A673 (cell line): ENCODE results near the gene CHIA. TPM values are rescaled to one million over a fixed set of nuclear protein-coding genes. Genes with fewer than 3 reads are reported as not detected.
"Not testable (repeated sequence)": the region's sequence is repeated elsewhere in the genome, so short reads cannot be mapped to it uniquely, and the experiment has no call there.

Source experiments
- BruUV-seq: library from RNA; stranded (reverse); fragments of 400-500 nt; replicated peaks from 2 replicates; lab custom pipeline; 2021; lab: Mats Ljungman, UMichigan
- CTCF ChIA-PET: fragments of 300-600 bp; sonication (Branson Sonifier 250); formaldehyde crosslinking; loops from one replicate; lab custom pipeline; 2022; ENCODE audit warnings: antibody characterized with exemption; lab: Charles Lee
- POLR2A ChIA-PET: fragments of 300-600 bp; sonication (Branson Sonifier 250); formaldehyde crosslinking; loops from one replicate; lab custom pipeline; 2022; ENCODE audit warnings: antibody characterized with exemption; ENCODE audit not compliant: low non-redundant PET; lab: Charles Lee
- DNase-seq: peaks from one replicate; pipeline ENCODE4 v3.0.0-alpha.2; 2015; ENCODE audit warnings: low spot score
- H3K27ac ChIP-seq: fragments of 200-600 bp; sonication (generic); 2 replicates; pipeline ENCODE4 v1.5.1; 2016; ENCODE audit warnings: mixed run types, low read depth, mild to moderate bottlenecking, mixed read lengths, antibody characterized with exemption, low read length; ENCODE audit not compliant: poor library complexity, severe bottlenecking
- H3K27me3 ChIP-seq: fragments of 200-600 bp; sonication (generic); replicated peaks from 2 replicates; pipeline ENCODE4 v1.6.1; 2017; ENCODE audit warnings: mixed run types, low read depth, mild to moderate bottlenecking, mixed read lengths, antibody characterized with exemption, low read length; ENCODE audit not compliant: insufficient read depth, poor library complexity
- H3K36me3 ChIP-seq: fragments of 200-600 bp; sonication (generic); 2 replicates; pipeline ENCODE4 v1.6.1; 2016; ENCODE audit warnings: mixed run types, mild to moderate bottlenecking, mixed read lengths, antibody characterized with exemption, low read length; ENCODE audit not compliant: insufficient read depth, poor library complexity, severe bottlenecking
- H3K4me1 ChIP-seq: fragments of 200-600 bp; sonication (generic); 2 replicates; pipeline ENCODE4 v1.6.1; 2017; ENCODE audit warnings: mixed run types, mild to moderate bottlenecking, mixed read lengths, antibody characterized with exemption, low read length; ENCODE audit not compliant: insufficient read depth, poor library complexity, severe bottlenecking
- H3K4me3 ChIP-seq: fragments of 200-600 bp; sonication (generic); 2 replicates; pipeline ENCODE4 v1.5.1; 2016; ENCODE audit warnings: low read depth, mixed run types, mild to moderate bottlenecking, mixed read lengths, low read length; ENCODE audit not compliant: poor library complexity, severe bottlenecking
- H3K9me3 ChIP-seq: fragments of 200-600 bp; sonication (generic); 2 replicates; pipeline ENCODE4 v1.6.1; 2016; ENCODE audit warnings: mixed run types, low read depth, mild to moderate bottlenecking, mixed read lengths, antibody characterized with exemption, low read length; ENCODE audit not compliant: poor library complexity, severe bottlenecking
- EZH2 ChIP-seq: fragments of 200-600 bp; sonication (generic); IDR thresholded peaks from 2 replicates; pipeline ENCODE4 v1.6.1; 2017; ENCODE audit warnings: borderline replicate concordance, low read depth, mild to moderate bottlenecking, mixed read lengths, antibody characterized with exemption, low read length; ENCODE audit not compliant: poor library complexity, severe bottlenecking
- intact Hi-C: fragments of 100-400 bp; cut with micrococcal nuclease; formaldehyde crosslinking; loops from one replicate; pipeline ENCODE4 v1.10.0; 2022; ENCODE audit not compliant: unreplicated experiment
- total RNA-seq: library from RNA; stranded (reverse); gene quantifications from 2 replicates; pipeline ENCODE4 v1.2.3, GENCODE V29; 2021
- TF ChIP-seq, protein P1 (sequence below): fragments of 300-800, 200-600 bp; sonication (generic); conservative IDR thresholded peaks from 2 replicates; pipeline ENCODE4 v1.5.1; 2017; ENCODE audit warnings: low read depth, mild to moderate bottlenecking, antibody characterized with exemption, low read length, moderate library complexity, mixed read lengths

The CHIA gene
- total RNA-seq, 1 experiment from 2014 or later, result not detected

- H3K4me1 ChIP-seq, result no peaks in the 10 kb centered on the region
- peaks cover 42% of the 10 kb centered on the region for H3K27me3 ChIP-seq
- TF ChIP-seq EZH2, result no peak
- TF ChIP-seq, protein P1, sequence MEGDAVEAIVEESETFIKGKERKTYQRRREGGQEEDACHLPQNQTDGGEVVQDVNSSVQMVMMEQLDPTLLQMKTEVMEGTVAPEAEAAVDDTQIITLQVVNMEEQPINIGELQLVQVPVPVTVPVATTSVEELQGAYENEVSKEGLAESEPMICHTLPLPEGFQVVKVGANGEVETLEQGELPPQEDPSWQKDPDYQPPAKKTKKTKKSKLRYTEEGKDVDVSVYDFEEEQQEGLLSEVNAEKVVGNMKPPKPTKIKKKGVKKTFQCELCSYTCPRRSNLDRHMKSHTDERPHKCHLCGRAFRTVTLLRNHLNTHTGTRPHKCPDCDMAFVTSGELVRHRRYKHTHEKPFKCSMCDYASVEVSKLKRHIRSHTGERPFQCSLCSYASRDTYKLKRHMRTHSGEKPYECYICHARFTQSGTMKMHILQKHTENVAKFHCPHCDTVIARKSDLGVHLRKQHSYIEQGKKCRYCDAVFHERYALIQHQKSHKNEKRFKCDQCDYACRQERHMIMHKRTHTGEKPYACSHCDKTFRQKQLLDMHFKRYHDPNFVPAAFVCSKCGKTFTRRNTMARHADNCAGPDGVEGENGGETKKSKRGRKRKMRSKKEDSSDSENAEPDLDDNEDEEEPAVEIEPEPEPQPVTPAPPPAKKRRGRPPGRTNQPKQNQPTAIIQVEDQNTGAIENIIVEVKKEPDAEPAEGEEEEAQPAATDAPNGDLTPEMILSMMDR, result no peak
- POLR2A ChIA-PET, result no interaction called here
- no TSS peak for BruUV-seq
- CTCF ChIA-PET, result no interaction called here
- no peak overlapping the region for H3K27ac ChIP-seq
- no peaks in the 10 kb centered on the region for H3K36me3 ChIP-seq
- no peak overlapping the region for H3K4me3 ChIP-seq
- DNase-seq, result no peak
- no peaks in the 10 kb centered on the region for H3K9me3 ChIP-seq
- intact Hi-C loops, result no loop called here
These were observed 32.6 kb downstream of the CHIA start for GRCh38 chr1:111323231-111323630.

- Histone ChIP-seq H3K36me3 (no peaks in the 10 kb centered on the region), H3K9me3 (no peaks in the 10 kb centered on the region), H3K27ac (no peak overlapping the region), H3K27me3 (peaks cover 3% of the 10 kb centered on the region), H3K4me3 (no peak overlapping the region), H3K4me1 (no peaks in the 10 kb centered on the region)
- ChIA-PET CTCF (no interaction called here), POLR2A (no interaction called here)
- BruUV-seq, result no TSS peak
- TF ChIP-seq, protein P1, result no peak
- no peak for TF ChIP-seq EZH2
- intact Hi-C loops, result no loop called here
- no peak for DNase-seq
These were observed 41.5 kb downstream of the CHIA start for GRCh38 chr1:111332190-111332589.

GRCh38 chr1:111334169-111334568 lies 43.5 kb downstream of the CHIA start:
- no TSS peak for BruUV-seq
- intact Hi-C loops, result no loop called here
- peak; percentile 28 for DNase-seq
- CTCF ChIA-PET, result interaction anchor here (0.5 to 1.6 kb wide), 3 partner anchors 57 to 113 kb away, joined by 3 to 6 read pairs (median 3); no protein-coding TSS in a partner anchor
- no peak for TF ChIP-seq EZH2
- TF ChIP-seq, protein P1, result peak; percentile 45
- no peaks in the 10 kb centered on the region for H3K27me3 ChIP-seq
- no peaks in the 10 kb centered on the region for H3K9me3 ChIP-seq
- no peaks in the 10 kb centered on the region for H3K36me3 ChIP-seq
- H3K4me3 ChIP-seq, result no peak overlapping the region
- H3K27ac ChIP-seq, result no peak overlapping the region
- POLR2A ChIA-PET, result no interaction called here
- H3K4me1 ChIP-seq, result no peaks in the 10 kb centered on the region

GRCh38 chr1:111335214-111335877 lies 44.7 kb downstream of the CHIA start:
- BruUV-seq, H3K27ac ChIP-seq, H3K36me3 ChIP-seq, POLR2A ChIA-PET, H3K4me1 ChIP-seq, DNase-seq, H3K4me3 ChIP-seq, intact Hi-C loops, H3K9me3 ChIP-seq, H3K27me3 ChIP-seq: not testable (repeated sequence)
- CTCF ChIA-PET, result interaction anchor here (1.6 kb wide), 1 partner anchor 112 kb away, joined by 6 read pairs; no protein-coding TSS in a partner anchor

DNA sequence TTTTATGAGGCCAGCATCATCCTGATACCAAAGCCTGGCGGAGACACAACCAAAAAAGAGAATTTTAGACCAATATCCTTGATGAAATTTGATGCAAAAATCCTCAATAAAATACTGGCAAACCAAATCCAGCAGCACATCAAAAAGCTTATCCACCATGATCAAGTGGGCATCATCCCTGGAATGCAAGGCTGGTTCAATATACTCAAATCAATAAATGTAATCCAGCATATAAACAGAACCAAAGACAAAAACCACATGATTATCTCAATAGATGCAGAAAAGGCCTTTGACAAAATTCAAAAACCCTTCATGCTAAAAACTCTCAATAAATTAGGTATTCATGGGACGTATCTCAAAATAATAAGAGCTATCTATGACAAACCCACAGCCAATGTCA lies 48.2 kb downstream of the CHIA start:
- H3K27ac ChIP-seq, H3K9me3 ChIP-seq, H3K4me3 ChIP-seq, BruUV-seq, CTCF ChIA-PET, H3K36me3 ChIP-seq, intact Hi-C loops, H3K27me3 ChIP-seq, H3K4me1 ChIP-seq, DNase-seq, POLR2A ChIA-PET: not testable (repeated sequence)
